C4-2B (cell line): ENCODE measurements around the gene OCA2.

Experiments
- CTCF ChIP-seq: fragments of 450-650 bp; conservative IDR thresholded peaks from 2 replicates; pipeline ENCODE4 v1.5.1; 2017; ENCODE audit warnings: mild to moderate bottlenecking
- ZFX ChIP-seq: fragments of 450-650 bp; IDR thresholded peaks from 2 replicates; pipeline ENCODE4 v1.6.1; 2017

- TF ChIP-seq CTCF = no peak
- TF ChIP-seq ZFX = no peak
Observed at GRCh38 chr15:28020644-28021043, 78.5 kb downstream of the OCA2 start.
